Omental fat pad (tissue), 4 donors: ENCODE measurements around the gene AQP3. TPM values are rescaled to one million over a fixed set of nuclear protein-coding genes. Genes with fewer than 3 reads are reported as not detected.
"Not testable (repeated sequence)": the region's sequence is repeated elsewhere in the genome, so short reads cannot be mapped to it uniquely, and the experiment has no call there.

ENCODE experiments used
- ATAC-seq: fragments of 150-250 bp; one replicate; pipeline ENCODE4 v1.9.1; 2016; ENCODE audit warnings: mild to moderate bottlenecking, moderate library complexity; ENCODE audit not compliant: low FRiP score
- DNase-seq: peaks from one replicate; pipeline ENCODE4 v3.0.0-alpha.2; 2019; ENCODE audit warnings: low spot score
- total RNA-seq, 4 donors: library from RNA; depleted of rRNA; stranded (reverse); fragments of >200 nt; gene quantifications; one replicate each; pipeline ENCODE4 v1.1.0, GENCODE V29; 2016
- TF ChIP-seq, protein P1 (sequence below), 3 donors: fragments of 450-650 bp; IDR thresholded peaks; one replicate each; pipeline ENCODE4 v1.5.1; 2016 to 2017; ENCODE audit warnings: antibody characterized with exemption in 3 of 3, mild to moderate bottlenecking in 3 of 3, moderate library complexity in 2 of 3

The AQP3 gene
- total RNA-seq, 4 donors from 2014 or later, result 9.9 to 139 (median 46.3) TPM

DNA sequence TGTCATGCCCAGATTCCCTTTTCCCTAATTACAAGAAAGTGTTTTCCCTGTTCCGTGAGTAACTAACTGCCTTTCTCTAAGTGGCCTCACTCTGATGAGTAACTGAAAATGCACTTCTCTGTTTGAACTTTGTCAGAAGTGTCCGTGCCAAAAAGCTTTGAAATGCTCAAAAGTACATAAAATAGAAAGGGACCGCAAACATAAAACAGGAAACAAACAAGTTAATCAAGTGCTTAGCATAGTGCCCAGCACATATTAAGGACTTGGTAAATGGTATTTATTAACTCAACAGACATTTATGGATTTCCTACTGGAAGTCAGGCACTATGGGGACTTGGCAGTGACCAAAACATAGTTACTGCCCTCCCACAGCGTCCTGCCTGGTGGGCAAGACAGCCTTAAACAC, 22.3 kb downstream of the AQP3 start:
- TF ChIP-seq, protein P1, sequence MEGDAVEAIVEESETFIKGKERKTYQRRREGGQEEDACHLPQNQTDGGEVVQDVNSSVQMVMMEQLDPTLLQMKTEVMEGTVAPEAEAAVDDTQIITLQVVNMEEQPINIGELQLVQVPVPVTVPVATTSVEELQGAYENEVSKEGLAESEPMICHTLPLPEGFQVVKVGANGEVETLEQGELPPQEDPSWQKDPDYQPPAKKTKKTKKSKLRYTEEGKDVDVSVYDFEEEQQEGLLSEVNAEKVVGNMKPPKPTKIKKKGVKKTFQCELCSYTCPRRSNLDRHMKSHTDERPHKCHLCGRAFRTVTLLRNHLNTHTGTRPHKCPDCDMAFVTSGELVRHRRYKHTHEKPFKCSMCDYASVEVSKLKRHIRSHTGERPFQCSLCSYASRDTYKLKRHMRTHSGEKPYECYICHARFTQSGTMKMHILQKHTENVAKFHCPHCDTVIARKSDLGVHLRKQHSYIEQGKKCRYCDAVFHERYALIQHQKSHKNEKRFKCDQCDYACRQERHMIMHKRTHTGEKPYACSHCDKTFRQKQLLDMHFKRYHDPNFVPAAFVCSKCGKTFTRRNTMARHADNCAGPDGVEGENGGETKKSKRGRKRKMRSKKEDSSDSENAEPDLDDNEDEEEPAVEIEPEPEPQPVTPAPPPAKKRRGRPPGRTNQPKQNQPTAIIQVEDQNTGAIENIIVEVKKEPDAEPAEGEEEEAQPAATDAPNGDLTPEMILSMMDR (IDR thresholded peaks at IDR 0.05), result no peak
- DNase-seq, result no peak
- no peak for ATAC-seq

DNA sequence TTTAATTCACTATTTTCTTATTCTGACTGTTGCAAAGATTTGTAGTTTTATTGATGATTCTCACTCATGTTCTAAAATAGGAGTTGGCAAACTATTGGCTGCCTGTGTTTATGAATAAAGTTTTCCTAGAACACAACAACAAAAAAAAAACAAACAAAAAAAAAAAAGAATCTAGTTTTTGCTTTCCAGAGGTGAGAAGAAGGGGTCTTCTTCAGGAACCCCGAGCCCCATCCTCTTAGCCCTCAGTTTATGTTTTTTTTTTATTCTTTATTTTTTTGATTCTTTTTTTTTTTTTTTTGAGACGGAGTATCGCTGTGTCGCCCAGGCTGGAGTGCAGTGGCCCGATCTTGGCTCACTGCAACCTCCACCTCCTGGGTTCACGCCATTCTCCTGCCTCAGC, 22.9 kb downstream of the AQP3 start:
- not testable (repeated sequence) for ATAC-seq, DNase-seq

DNA sequence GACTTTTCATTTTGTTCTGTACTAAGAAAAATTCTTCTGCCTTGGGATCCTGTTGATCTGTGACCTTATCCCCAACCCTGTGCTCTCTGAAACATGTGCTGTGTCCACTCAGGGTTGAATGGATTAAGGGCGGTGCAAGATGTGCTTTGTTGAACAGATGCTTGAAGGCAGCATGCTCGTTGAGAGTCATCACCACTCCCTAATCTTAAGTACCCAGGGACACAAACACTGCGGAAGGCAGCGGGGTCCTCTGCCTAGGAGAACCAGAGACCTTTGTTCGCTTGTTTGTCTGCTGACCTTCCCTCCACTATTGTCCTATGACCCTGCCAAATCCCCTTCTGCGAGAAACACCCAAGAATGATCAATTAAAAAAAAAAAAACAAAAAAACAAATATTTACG, 23.4 kb downstream of the AQP3 start:
- ATAC-seq, DNase-seq: not testable (repeated sequence)

DNA sequence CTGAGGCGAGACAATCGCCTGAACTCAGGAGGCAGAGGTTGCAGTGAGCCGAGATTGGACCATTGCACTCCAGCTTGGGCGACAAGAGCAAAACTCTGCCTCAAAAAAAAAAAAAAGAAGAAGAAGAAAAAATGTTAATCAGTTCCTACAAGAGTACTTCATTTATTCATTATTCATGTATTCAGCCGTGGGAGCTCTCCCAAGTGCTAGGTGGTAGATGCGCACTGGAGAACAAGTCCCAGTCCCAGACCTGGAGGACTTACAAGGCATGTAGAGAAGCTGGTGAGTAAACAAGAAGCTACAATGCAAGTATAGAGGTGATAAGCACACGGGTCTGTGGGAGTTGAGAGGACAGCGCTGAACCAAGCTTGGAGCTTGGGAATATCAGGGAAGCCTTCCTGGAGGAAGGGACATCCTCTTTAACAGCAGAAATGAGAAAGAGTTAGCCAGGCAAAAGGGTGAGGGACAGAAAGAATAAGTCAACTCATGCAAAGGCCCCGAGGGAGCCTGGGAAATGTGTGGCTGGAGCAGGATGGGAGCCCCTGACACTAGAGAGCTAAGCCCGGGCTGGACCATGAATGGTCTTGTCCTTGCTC, 27.6 kb downstream of the AQP3 start:
- TF ChIP-seq, protein P1 (IDR thresholded peaks at IDR 0.05), result no peak
- DNase-seq (no peak), ATAC-seq (no peak)

DNA sequence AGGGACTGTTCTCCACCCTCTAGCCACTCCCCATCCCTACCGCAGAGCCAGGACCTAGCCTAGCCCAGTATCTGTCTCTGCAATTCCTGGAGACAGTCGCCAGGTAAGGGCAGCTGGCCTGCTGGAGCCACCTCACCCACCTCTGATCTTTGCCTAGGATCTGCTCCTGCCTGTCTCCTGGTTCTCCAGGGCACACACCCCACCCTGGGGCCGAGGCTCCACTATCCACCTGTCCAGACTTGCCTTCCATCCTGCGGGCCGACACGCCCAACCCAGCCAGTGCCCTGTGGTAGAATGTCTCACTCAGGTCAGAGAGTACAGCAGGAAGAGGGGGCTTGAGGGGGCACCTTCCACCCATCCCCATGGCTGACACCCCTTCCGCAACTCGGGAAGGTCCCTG, 29.3 kb downstream of the AQP3 start:
- TF ChIP-seq, protein P1 (IDR thresholded peaks at IDR 0.05), result no peak
- ATAC-seq (no peak), DNase-seq (no peak)

DNA sequence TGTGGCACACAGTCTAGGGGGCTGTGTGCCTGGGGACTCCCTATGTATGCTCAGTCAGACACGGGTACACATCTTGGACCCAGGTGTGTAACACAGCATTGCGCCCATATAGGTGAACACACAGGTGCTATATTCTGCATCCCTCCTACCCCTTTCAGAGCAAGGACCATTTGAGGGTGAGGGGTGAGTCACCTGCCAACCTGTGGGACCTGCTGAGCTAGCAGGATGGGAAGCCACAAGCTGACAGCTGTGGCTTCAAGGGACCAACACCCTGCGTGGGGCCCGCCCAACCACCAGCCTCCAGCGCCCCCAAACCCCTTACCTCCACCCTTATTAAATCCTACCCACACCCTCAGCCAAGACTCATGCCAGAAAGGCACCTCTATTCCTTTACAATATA, 30.4 kb downstream of the AQP3 start:
- no peak for ATAC-seq

DNA sequence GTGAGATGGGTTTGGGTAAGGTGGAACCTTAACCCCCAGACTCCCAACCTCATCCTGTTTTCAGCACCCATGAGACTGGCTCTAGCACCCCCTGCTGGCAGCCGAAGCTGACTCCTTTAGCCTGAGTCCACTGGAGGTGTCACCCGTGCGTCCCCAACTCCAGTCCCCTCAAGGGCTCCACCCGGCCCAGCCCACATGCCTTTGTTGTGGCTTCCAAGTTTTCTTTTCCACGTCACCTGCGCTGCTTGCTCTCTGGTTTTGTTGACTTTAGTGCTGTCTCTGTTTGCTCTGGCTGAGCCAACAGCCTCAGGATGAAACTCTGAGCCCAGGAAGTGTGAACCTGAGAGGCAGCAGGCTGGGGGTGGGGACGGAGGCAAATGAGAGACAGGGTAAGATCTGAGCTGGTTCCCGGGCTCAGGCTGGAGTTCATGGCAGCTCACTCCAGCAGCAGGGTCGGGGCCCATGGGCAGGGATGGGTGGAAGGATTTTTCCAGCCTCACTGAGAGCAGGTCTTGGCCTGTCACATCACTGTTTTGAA, 31.8 kb downstream of the AQP3 start:
- ATAC-seq, result peak; percentile 55
- TF ChIP-seq, protein P1 (IDR thresholded peaks at IDR 0.05), result no peak
- DNase-seq, result peak; percentile 88

More for the DNA sequence above, 30.4 kb downstream of the AQP3 start:
- DNase-seq, result no peak
- TF ChIP-seq, protein P1 (IDR thresholded peaks at IDR 0.05), result no peak

DNA sequence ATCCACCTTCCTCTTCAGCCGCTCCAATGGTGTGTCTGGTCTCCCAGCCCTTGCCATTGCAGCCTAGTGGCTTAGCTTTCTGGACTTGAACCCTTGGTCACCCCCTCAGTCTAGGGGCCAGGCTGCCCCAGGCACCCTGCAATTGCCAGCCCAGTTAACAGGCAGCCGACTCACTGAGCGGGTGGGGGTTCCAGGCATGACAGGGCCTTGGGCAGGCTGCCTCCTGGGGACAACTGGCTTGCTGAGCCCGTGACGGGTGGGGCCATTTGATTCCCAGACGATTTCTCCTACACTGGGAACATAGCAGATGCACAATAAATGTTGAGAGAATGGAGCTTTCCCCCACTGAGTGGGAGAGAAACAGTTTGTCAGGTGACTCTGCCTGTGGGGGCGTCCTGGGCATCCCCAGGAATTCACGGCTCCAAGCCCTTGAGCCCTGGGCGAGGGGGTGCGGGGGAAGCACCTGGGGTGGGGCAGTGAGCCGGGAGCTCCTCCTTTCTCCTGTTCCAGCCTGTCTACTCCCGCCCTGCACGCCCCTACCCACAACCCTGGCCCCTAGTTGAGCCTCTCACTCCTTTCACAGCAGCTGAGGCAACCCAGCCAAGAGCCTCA, 32.4 kb downstream of the AQP3 start:
- peak; percentile 32 for ATAC-seq
- TF ChIP-seq, protein P1 (IDR thresholded peaks at IDR 0.05), result no peak
- DNase-seq, result no peak
